Epithelial cell of esophagus (primary cell): ENCODE results near the gene KCNS1.

Source experiments
- DNase-seq: peaks from one replicate; pipeline ENCODE4 v3.0.0; 2010; ENCODE audit warnings: low read depth
- H3K4me3 ChIP-seq: 2 replicates; pipeline ENCODE4 v1.5.1; 2011; ENCODE audit warnings: mild to moderate bottlenecking, low read length, control low read depth
- CTCF ChIP-seq: IDR thresholded peaks from 2 replicates; pipeline ENCODE4 v1.5.1; 2011; ENCODE audit warnings: low read depth, mild to moderate bottlenecking, low read length, control low read depth, inconsistent platforms; ENCODE audit not compliant: insufficient read depth; ENCODE audit errors: missing control alignments

KCNS1 gene

DNA sequence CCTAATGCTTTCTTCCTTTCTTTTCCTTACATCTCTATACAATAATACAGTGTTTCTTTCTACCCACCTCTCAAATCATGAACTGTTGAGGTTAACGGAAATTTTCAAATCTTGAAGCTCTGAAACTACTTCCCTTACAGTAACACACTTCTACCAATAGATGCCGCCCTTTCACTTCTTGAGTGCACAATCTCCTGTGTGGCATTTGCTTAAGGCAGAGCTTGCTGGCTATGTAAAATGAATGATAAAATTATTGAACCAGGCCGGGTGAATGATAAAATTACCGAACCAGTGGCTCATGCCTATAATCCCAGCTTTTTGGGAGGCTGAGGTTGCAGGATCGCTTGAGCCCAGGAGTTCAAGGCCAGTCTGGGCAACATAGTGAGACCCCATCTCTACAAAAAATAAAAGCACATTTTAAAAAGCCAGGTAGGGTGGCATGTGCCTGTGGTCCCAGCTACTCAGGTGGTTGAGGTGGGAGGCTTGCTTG lies 56.8 kb downstream of the KCNS1 start:
- peak; percentile 86 for DNase-seq
- no peak overlapping the region for H3K4me3 ChIP-seq
- TF ChIP-seq CTCF = peak; percentile 94

DNA sequence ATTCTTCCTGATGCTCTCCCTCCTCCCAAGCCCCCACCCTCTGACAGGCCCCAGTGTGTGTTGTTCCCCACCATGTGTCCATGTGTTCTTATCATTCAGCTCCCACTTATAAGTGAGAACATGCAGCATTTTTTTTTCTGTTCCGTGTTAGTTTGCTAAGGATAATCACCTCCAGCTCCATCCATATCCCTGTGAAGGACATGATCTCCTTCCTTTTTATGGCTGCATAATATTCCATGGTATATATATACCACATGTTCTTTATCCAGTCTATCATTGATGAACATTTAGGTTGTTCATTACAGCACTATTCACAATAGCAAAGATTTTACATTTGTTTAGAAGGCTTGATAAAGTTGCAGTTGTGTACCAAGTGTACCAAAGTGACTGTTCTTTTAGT lies 57.9 kb downstream of the KCNS1 start:
- TF ChIP-seq CTCF = no peak
- no peak overlapping the region for H3K4me3 ChIP-seq
- DNase-seq = no peak
